Embryonic facial prominence (tissue), 1 donor: Measurements from ENCODE around the gene NUFIP1.
"Not testable (repeated sequence)": the region's sequence is repeated elsewhere in the genome, so short reads cannot be mapped to it uniquely, and the experiment has no call there.

Experiments
- DNase-seq: peaks from one replicate; pipeline ENCODE4 v3.0.0-alpha.2; 2016; ENCODE audit errors: extremely low spot score

Gene NUFIP1

DNA sequence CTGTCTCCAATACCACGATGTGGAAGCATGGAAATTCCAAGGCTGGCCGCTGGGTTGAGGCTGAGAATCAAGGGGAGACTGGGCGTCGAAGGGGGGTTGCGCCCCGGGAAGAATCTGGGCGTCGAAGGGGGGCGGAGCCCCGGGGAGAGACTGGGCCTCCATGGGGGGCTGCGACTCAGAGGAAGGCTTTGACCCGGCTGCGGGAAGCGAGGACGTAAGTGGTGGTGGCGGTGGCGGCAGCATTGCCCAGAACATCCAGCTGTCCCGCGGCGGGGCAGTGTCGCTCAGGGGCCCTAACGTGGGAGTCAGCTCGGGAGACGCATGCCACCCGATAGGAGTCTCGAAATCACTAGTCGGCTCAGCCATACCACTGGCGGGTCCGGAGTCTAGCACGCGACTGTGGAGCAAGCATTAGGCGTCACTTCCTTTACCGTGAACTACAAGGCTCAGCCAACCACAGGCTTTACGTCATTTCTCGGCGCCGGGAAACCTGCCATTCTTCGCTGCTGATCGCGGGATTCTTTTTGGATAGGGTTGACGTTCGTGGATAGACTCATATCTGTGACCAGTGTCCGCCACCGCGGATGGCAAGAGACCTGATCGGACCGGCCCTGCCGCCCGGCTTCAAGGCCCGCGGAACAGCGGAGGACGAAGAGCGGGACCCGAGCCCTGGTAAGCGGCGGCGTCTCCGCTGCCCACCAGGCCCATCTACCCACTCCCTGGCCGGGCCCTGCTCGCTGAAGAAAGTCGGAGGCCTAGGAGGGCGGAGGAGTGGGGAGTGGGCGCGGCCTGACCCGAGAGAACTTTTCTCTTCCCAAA is at the start of gene NUFIP1, which contains the start of gene GPALPP1:
TSS of gene NUFIP1 (minus strand) at position 401 of the 819 bp plus-strand sequence. CDS start at position 366, 35 bp downstream.
TSS of gene GPALPP1 (plus strand) at position 468 of the 819 bp plus-strand sequence. CDS start at position 585, 117 bp downstream.
- peak; percentile 96 for DNase-seq

GRCh38 chr13:45036206-45036605 is 46.9 kb upstream of the NUFIP1 start:
- no peak for DNase-seq

- no peak for DNase-seq
These were observed 45.1 kb upstream of the NUFIP1 start for GRCh38 chr13:45034342-45034741.

- no peak for DNase-seq
These were observed 35.6 kb upstream of the NUFIP1 start for GRCh38 chr13:45024847-45025246.

- DNase-seq: no peak
These were observed 32.0 kb upstream of the NUFIP1 start for GRCh38 chr13:45021250-45021649.

GRCh38 chr13:45019981-45020380 is 30.7 kb upstream of the NUFIP1 start:
- not testable (repeated sequence) for DNase-seq

GRCh38 chr13:45016792-45017425 is 27.6 kb upstream of the NUFIP1 start:
- DNase-seq: no peak

GRCh38 chr13:45015300-45015699 is 26.0 kb upstream of the NUFIP1 start:
- DNase-seq: no peak

- DNase-seq: no peak
These were observed 21.9 kb upstream of the NUFIP1 start for GRCh38 chr13:45011198-45011597.

DNA sequence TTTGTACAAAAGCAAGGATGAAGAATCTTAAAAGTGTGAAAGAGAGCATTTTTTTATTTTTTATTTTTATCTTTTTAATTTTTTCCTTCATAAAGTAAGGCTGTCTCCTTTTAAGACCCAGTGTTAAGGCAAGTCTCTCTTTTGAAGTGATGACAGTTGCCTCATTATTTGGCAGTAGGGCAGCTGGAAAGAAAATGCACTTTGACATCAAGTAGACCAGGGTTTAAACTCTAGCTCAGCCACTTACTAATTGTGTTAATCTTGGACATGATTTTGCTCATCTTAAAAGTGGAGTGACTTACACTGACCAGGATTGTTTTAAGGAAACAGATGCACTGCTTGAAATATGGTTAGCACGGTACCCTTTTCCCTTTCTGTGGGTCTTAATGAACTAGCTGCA is 18.6 kb upstream of the NUFIP1 start:
- no peak for DNase-seq

DNA sequence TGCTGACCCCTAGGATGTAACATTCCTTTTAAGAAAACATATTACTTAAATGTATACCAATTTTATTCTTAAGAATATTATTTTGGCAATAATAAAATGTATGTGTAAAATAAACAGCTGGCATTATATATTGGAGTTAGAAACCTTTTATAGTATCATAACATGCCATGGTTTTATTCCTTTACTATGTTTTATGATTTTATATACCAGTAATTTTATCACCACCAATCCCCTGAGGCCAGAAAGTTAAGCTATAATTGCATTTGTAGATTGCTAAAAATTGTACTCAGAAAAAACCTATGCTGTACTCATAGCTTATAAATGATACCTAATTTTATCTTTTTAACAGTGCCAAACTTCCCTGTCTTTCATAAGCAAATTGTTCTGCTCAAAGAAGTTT is 18.0 kb upstream of the NUFIP1 start:
- DNase-seq: no peak

DNA sequence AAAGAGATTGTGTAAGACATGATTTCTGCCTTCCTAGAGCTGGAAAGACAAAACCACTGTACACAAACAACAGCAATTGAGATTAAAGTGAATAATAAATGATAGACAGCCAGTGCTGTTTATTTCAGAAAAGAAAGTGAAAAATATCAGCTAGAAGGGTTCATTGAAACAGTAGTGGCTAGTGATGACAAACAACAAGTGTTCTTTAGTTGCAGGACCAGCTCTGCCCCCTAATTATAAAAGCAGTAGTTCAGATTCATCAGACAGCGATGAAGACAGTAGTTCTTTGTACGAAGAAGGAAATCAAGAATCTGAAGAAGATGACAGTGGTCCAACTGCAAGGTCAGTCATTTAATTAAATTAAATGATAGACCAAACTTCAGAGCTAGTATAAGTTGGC is 14.8 kb upstream of the NUFIP1 start:
- no peak for DNase-seq

DNA sequence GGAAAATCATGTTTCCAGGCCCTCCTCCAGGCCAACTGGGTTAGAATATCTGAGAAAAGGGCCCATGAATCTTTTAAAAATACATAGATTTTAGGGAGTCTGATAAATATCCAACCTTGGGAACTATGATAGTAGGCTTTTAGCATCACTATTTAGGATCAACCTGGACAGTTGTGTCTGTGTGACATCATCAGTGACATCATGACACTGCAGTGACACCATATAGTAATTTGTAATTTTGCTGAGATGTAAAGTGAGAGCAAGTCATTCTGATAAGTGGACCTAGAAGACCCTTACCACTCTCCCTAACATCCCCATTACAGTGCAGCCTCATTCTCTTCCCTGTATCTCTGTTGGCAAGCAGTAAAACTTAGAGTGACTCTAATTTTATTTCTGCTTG is 14.1 kb upstream of the NUFIP1 start:
- DNase-seq: no peak

DNA sequence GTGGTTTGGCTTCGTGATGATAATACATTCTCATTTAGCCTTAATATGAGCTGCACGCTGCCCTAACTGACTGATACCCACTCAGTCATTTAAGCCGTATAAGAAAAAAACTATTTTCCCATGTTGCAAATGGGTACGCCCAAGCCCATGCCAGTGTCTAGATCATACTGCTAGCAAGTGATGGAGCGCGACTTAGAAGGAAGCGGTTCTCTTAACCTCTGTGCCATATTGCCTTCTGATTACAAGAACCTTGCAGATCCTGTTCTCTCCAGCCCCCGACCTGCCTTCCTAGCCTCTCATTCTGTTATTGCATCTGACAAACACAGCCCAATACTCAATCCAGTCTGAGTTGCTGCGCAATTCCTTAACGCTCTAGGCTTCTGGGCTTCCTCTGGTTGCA is 670 bp upstream of the NUFIP1 start:
- DNase-seq: no peak

DNA sequence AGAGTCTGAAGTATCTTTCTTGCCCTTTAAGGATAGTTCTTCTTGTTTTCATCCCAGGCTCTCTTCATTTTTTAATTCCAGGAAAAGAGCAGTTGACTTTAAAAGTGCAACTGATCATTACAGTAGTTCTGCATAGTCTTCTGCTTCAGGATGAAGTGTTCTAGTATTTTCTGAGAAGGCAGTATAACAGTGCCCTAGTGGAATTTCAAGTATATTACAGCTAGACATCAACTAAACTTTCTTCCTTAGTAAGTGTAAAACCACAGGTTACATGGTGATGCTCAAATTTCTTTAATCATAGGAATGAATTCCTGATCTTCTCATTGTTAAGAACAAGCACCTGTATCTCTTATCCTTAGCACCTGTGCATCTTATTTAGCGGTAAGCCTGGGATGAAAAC is 10.9 kb downstream of the NUFIP1 start:
- no peak for DNase-seq

GRCh38 chr13:44976949-44977583 is 12.2 kb downstream of the NUFIP1 start:
- no peak for DNase-seq

GRCh38 chr13:44976196-44976595 is 13.1 kb downstream of the NUFIP1 start:
- DNase-seq: no peak

DNA sequence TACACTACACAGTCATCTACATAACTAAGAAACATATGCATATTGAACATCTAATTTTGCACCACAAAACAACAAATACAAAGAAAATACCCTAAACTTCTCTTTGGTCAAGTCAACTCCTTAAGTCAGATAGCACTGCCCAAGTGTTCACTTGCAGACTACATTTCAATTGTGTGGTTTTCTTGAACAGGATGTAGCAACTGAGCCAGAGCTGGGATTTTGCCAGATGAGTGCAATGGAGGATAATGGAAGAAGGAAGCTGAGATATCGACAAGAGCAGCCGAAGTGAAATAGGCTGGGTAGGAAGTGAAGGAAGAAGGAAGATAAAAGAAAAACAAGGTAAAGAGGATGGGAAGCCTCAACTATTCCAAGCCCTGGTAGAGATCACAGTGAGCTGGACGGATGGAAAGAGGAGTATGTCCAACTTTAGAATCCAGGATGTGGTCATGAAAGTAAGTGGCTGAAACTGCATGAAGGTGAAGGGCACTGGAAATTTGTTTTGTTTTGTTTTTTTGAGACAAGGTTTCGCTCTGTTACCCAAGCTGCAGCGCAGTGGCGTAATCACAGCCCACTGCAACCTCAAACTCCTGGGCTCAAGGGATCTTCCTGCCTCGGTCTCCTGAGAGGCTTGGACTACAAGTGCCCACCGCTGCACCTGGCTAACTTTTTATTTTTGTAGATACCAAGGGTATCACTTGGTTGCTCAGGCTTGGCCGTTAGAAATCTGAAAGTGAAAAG is 15.0 kb downstream of the NUFIP1 start:
- DNase-seq: no peak

DNA sequence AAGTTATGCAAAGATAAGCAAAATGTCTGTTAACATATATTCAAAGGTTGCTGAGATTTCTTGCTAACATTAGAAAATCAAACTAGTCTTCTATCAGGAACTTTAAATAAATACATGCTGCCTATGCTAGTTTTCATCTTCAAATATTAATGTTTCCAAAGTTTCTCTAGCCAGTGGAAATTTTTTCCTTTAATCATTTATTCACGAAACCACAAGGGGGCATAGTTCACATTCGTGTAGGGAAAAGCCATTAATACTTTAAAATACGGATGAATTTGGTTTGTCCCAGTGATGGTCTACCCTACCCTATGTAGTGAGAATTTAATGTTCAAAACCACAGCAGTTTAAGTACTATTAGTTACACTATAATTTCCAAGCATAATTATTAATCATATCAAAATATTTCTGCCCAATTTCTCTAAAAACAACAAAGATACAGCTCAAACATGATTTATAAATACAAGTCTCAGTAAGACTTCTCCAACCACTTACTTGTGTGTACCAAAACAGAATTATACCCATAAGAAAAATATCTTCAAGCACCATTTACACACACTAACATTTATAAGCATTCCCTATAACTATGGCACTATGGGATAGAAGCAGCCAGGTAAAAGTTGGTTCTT is 16.2 kb downstream of the NUFIP1 start:
- DNase-seq: no peak

DNA sequence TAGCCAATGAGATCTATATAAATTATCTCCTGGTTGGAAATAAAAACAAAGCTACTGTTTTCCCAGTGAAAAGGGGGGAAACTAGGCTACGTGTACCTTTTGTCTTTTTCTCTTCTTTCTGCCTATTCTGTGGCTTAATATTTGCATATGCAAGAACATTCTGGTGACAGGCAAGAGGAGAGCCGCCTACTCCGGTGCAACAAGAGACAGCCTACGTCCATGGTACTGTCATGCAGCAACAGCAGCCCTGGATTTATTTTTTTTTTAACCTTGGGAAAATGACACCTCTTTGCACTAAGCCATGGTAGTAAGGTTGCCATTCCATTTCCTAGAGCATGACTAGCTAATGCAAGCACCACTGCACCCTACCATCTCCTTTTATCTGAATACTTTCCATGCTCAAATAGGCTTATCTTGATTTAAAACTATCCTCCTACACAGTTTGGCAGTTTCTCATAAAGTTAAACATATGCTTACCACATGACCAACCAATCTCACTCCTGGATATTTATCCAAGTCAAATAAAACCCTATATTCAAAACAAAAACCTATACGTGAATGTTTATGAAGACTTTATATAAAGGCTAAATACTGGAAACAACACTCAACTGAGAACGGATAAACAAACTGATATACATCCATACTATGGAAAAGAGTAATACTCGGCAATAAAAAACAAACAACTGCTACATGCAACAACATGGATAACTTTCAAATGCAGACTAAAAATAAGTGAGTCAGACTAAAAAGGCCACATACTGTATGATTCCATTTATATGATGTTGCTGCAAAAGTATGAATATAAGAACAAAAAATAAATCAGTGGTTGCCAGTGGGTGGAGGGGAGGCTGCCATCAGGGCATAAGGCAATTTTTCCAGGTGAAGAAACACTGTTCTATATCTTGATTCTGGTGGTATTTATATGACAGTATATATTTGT is 17.3 kb downstream of the NUFIP1 start:
- no peak for DNase-seq
